Activated CD8-positive, alpha-beta memory T cell treated with anti-CD3 and anti-CD28 coated beads, Interleukin-2, amount 50 U/mL, for 48 hours (primary cell): ENCODE measurements around the gene TAF1A.
"Not testable (repeated sequence)": the region's sequence is repeated elsewhere in the genome, so short reads cannot be mapped to it uniquely, and the experiment has no call there.

Experiments used
- DNase-seq: peaks from one replicate; pipeline ENCODE4 v3.0.0-alpha.2; 2020

TAF1A gene

GRCh38 chr1:222589462-222590302 is at the start of gene TAF1A:
TAF1A (minus strand) TSS chr1:222589933.
- peak; percentile 88 for DNase-seq

- DNase-seq: peak; percentile 62
Observed at GRCh38 chr1:222634180-222635013, 44.7 kb upstream of the TAF1A start.

- DNase-seq: no peak
Observed at GRCh38 chr1:222632749-222633148, 43.0 kb upstream of the TAF1A start.

GRCh38 chr1:222631611-222632208 is 42.0 kb upstream of the TAF1A start:
- DNase-seq: no peak

GRCh38 chr1:222629921-222630535 is 40.3 kb upstream of the TAF1A start:
- no peak for DNase-seq

- DNase-seq: no peak
Observed at GRCh38 chr1:222627232-222627631, 37.5 kb upstream of the TAF1A start.

- no peak for DNase-seq
Observed at GRCh38 chr1:222624214-222624613, 34.5 kb upstream of the TAF1A start.

GRCh38 chr1:222623458-222623857 is 33.7 kb upstream of the TAF1A start:
- no peak for DNase-seq

- no peak for DNase-seq
Observed at GRCh38 chr1:222622765-222623164, 33.0 kb upstream of the TAF1A start.

- DNase-seq: no peak
Observed at GRCh38 chr1:222620566-222620965, 30.8 kb upstream of the TAF1A start.

- peak; percentile 58 for DNase-seq
Observed at GRCh38 chr1:222618880-222619596, 29.3 kb upstream of the TAF1A start.

- peak; percentile 85 for DNase-seq
Observed at GRCh38 chr1:222618001-222618879, 28.5 kb upstream of the TAF1A start, which contains the start of gene MIA3. MIA3 (plus strand) TSS chr1:222618097; CDS start chr1:222618111, 14 bp downstream.

GRCh38 chr1:222617367-222617951 is 27.7 kb upstream of the TAF1A start:
- peak; percentile 93 for DNase-seq

GRCh38 chr1:222616525-222616924 is 26.8 kb upstream of the TAF1A start:
- DNase-seq: no peak

GRCh38 chr1:222613627-222614026 is 23.9 kb upstream of the TAF1A start:
- no peak for DNase-seq

- no peak for DNase-seq
Observed at GRCh38 chr1:222610728-222611127, 21.0 kb upstream of the TAF1A start.

- not testable (repeated sequence) for DNase-seq
Observed at GRCh38 chr1:222609111-222609510, 19.4 kb upstream of the TAF1A start.

- no peak for DNase-seq
Observed at GRCh38 chr1:222606757-222607156, 17.0 kb upstream of the TAF1A start.

GRCh38 chr1:222601257-222601656 is 11.5 kb upstream of the TAF1A start:
- DNase-seq: no peak

GRCh38 chr1:222600281-222600680 is 10.5 kb upstream of the TAF1A start:
- no peak for DNase-seq

- DNase-seq: no peak
Observed at GRCh38 chr1:222596696-222597095, 7.0 kb upstream of the TAF1A start.
